Neural cell (in vitro differentiated cells): ENCODE measurements around the gene D2HGDH. TPM values are rescaled to one million over a fixed set of nuclear protein-coding genes. Genes with fewer than 3 reads are reported as not detected.

Experiments
- H2AFZ ChIP-seq: fragments of 200-600, 300-800 bp; sonication (generic), shearing (Covaris generic); 2 replicates; pipeline ENCODE4 v1.6.0; 2014; ENCODE audit warnings: low read depth, mild to moderate bottlenecking, antibody characterized with exemption, low read length, moderate library complexity
- H3F3A ChIP-seq: fragments of 200-600 bp; shearing (Covaris generic); 2 replicates; pipeline ENCODE4 v1.6.1; 2016; ENCODE audit warnings: mild to moderate bottlenecking, moderate library complexity, mixed read lengths, antibody characterized with exemption, low read length; ENCODE audit not compliant: insufficient read depth, poor library complexity, severe bottlenecking
- H3K27ac ChIP-seq: fragments of 200-600, 300-800 bp; sonication (generic), shearing (Covaris generic); 2 replicates; pipeline ENCODE4 v1.5.1; 2014; ENCODE audit warnings: mild to moderate bottlenecking, low read length, moderate library complexity
- H3K27me3 ChIP-seq: fragments of 300-800, 200-600 bp; sonication (generic), shearing (Covaris generic); 2 replicates; pipeline ENCODE4 v1.6.0; 2014; ENCODE audit warnings: mild to moderate bottlenecking, low read depth, low read length, moderate library complexity; ENCODE audit not compliant: insufficient read depth
- H3K36me3 ChIP-seq: fragments of 300-800, 200-600 bp; sonication (generic), shearing (Covaris generic); 2 replicates; pipeline ENCODE4 v1.5.1; 2014; ENCODE audit warnings: mild to moderate bottlenecking, antibody characterized with exemption, low read length, moderate library complexity; ENCODE audit not compliant: insufficient read depth
- H3K4me2 ChIP-seq: fragments of 300-800, 200-600 bp; sonication (generic), shearing (Covaris generic); 2 replicates; pipeline ENCODE4 v1.6.0; 2014; ENCODE audit warnings: mild to moderate bottlenecking, low read length
- H3K4me3 ChIP-seq: fragments of 300-800, 200-600 bp; sonication (generic), shearing (Covaris generic); 2 replicates; pipeline ENCODE4 v1.5.1; 2014; ENCODE audit warnings: mild to moderate bottlenecking, low read length, moderate library complexity
- H3K79me2 ChIP-seq: fragments of 200-600 bp; shearing (Covaris generic); replicated peaks from 2 replicates; pipeline ENCODE4 v1.6.0; 2014; ENCODE audit warnings: mild to moderate bottlenecking, low read length, moderate library complexity; ENCODE audit not compliant: insufficient read depth
- H3K9ac ChIP-seq: fragments of 300-800, 200-600 bp; sonication (generic), shearing (Covaris generic); 2 replicates; pipeline ENCODE4 v1.6.1; 2016; ENCODE audit warnings: mild to moderate bottlenecking, low read length, mixed read lengths
- H3K9me2 ChIP-seq: fragments of 200-600 bp; shearing (Covaris generic); 2 replicates; pipeline ENCODE4 v1.6.1; 2016; ENCODE audit warnings: mild to moderate bottlenecking, low read length, mixed read lengths; ENCODE audit not compliant: insufficient read depth
- H3K9me3 ChIP-seq: fragments of 200-600, 300-800 bp; sonication (generic), shearing (Covaris generic); 2 replicates; pipeline ENCODE4 v1.6.1; 2016; ENCODE audit warnings: mild to moderate bottlenecking, mixed run types, low read length, moderate library complexity, mixed read lengths
- H4K20me1 ChIP-seq: fragments of 200-600 bp; shearing (Covaris generic); 2 replicates; pipeline ENCODE4 v1.6.1; 2016; ENCODE audit warnings: mild to moderate bottlenecking, mixed run types; ENCODE audit not compliant: insufficient read depth
- CTCF ChIP-seq: fragments of 450-650 bp; IDR thresholded peaks from 2 replicates; pipeline ENCODE4 v1.5.1; 2014; ENCODE audit warnings: antibody characterized with exemption, mild to moderate bottlenecking, moderate library complexity; ENCODE audit not compliant: poor library complexity, severe bottlenecking
- EP300 ChIP-seq: fragments of 450-650 bp; conservative IDR thresholded peaks from 2 replicates; pipeline ENCODE4 v1.6.1; 2014; ENCODE audit warnings: antibody characterized with exemption, mild to moderate bottlenecking, moderate library complexity; ENCODE audit not compliant: poor library complexity, severe bottlenecking
- EZH2 ChIP-seq: fragments of 200-600, 300-800 bp; shearing (Covaris generic), sonication (generic); IDR thresholded peaks from 2 replicates; pipeline ENCODE4 v1.6.1; 2014; ENCODE audit warnings: antibody characterized with exemption, low read length, borderline replicate concordance, mild to moderate bottlenecking; ENCODE audit not compliant: insufficient read depth, poor library complexity, severe bottlenecking
- MXI1 ChIP-seq: fragments of 450-650 bp; conservative IDR thresholded peaks from 2 replicates; pipeline ENCODE4 v1.6.1; 2014; ENCODE audit warnings: antibody characterized with exemption, mild to moderate bottlenecking; ENCODE audit not compliant: poor library complexity, severe bottlenecking
- POLR2AphosphoS5 ChIP-seq: IDR thresholded peaks from 2 replicates; pipeline ENCODE4 v1.6.1; 2012
- RAD21 ChIP-seq: fragments of 450-650 bp; conservative IDR thresholded peaks from 2 replicates; pipeline ENCODE4 v1.6.1; 2014; ENCODE audit warnings: antibody characterized with exemption, mild to moderate bottlenecking, moderate library complexity
- SMC3 ChIP-seq: fragments of 450-650 bp; conservative IDR thresholded peaks from 2 replicates; pipeline ENCODE4 v1.6.1; 2014; ENCODE audit warnings: antibody characterized with exemption, mild to moderate bottlenecking, moderate library complexity; ENCODE audit not compliant: poor library complexity
- TAF1 ChIP-seq: IDR thresholded peaks from 2 replicates; pipeline ENCODE4 v1.6.1; 2012; ENCODE audit warnings: low read depth
- polyA plus RNA-seq: library from polyadenylated mRNA; depleted of rRNA; stranded (reverse); fragments of >200 nt; gene quantifications from 2 replicates; pipeline ENCODE4 v1.2.3, GENCODE V29; 2014
- TF ChIP-seq, protein P1 (sequence below): IDR thresholded peaks from 2 replicates; pipeline ENCODE4 v1.6.1; 2012; ENCODE audit warnings: borderline replicate concordance

Gene D2HGDH
- polyA plus RNA-seq, 1 donor from 2014 or later: 12.6 TPM

DNA sequence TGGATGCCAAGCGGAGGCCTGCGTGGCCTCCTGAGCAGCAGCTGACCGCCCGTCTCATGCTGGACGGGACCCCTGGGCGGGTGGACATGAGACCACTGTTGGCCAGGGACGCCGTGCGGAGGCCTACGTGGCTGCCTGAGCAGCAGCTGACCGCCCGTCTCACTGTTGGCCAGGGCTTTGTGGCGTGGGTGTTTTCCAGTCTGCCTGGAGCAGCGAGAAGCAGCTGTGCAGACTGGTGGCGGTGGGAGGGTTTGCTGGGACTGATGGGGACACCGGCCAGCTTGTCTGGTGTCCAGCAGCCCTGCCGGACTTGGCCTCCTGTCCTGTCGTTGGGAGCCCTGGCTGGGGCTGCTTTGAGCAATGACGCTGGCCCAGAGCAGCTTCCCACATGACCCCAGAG is 5.8 kb upstream of the D2HGDH start:
- no peaks in the 10 kb centered on the region for H3F3A ChIP-seq
- no peak overlapping the region for H2AFZ ChIP-seq
- H4K20me1 ChIP-seq: no peaks in the 10 kb centered on the region
- H3K9me3 ChIP-seq: no peaks in the 10 kb centered on the region
- no peak overlapping the region for H3K4me3 ChIP-seq
- no peaks in the 10 kb centered on the region for H3K36me3 ChIP-seq
- no peak overlapping the region for H3K27ac ChIP-seq
- no peak for TF ChIP-seq EZH2
- TF ChIP-seq TAF1: no peak
- no peak for TF ChIP-seq SMC3
- no peaks in the 10 kb centered on the region for H3K9me2 ChIP-seq
- H3K79me2 ChIP-seq: no peaks in the 10 kb centered on the region
- H3K27me3 ChIP-seq: no peaks in the 10 kb centered on the region
- no peak overlapping the region for H3K4me2 ChIP-seq
- H3K9ac ChIP-seq: no peak overlapping the region

DNA sequence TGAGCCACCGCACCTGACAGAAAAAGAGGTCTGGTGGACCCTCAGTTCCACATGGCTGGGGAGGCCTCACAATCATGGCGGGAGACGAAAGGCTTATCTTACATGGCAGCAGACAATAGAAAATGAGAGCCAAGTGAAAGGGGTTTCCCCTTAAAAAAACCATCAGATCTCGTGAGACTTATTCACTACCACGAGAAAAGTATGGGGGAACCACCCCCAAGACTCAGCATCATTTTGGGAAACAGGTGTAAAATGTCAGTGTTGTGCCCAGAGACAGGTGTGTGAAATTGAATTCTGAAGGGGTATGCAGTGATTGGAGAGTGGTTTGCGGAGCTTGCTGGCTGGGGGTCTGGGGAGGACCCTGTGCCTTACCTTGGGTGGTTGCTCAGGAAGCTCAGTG is 4.6 kb upstream of the D2HGDH start:
- no peaks in the 10 kb centered on the region for H3K9me3 ChIP-seq
- H3K36me3 ChIP-seq: no peaks in the 10 kb centered on the region
- no peak for TF ChIP-seq EP300
- TF ChIP-seq TAF1: no peak
- no peak for TF ChIP-seq SMC3
- TF ChIP-seq POLR2AphosphoS5: no peak
- TF ChIP-seq, protein P1, sequence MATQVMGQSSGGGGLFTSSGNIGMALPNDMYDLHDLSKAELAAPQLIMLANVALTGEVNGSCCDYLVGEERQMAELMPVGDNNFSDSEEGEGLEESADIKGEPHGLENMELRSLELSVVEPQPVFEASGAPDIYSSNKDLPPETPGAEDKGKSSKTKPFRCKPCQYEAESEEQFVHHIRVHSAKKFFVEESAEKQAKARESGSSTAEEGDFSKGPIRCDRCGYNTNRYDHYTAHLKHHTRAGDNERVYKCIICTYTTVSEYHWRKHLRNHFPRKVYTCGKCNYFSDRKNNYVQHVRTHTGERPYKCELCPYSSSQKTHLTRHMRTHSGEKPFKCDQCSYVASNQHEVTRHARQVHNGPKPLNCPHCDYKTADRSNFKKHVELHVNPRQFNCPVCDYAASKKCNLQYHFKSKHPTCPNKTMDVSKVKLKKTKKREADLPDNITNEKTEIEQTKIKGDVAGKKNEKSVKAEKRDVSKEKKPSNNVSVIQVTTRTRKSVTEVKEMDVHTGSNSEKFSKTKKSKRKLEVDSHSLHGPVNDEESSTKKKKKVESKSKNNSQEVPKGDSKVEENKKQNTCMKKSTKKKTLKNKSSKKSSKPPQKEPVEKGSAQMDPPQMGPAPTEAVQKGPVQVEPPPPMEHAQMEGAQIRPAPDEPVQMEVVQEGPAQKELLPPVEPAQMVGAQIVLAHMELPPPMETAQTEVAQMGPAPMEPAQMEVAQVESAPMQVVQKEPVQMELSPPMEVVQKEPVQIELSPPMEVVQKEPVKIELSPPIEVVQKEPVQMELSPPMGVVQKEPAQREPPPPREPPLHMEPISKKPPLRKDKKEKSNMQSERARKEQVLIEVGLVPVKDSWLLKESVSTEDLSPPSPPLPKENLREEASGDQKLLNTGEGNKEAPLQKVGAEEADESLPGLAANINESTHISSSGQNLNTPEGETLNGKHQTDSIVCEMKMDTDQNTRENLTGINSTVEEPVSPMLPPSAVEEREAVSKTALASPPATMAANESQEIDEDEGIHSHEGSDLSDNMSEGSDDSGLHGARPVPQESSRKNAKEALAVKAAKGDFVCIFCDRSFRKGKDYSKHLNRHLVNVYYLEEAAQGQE: no peak
- TF ChIP-seq EZH2: no peak
- no peak for TF ChIP-seq CTCF
- no peak for TF ChIP-seq MXI1
- TF ChIP-seq RAD21: no peak
- no peaks in the 10 kb centered on the region for H3K79me2 ChIP-seq
- no peaks in the 10 kb centered on the region for H4K20me1 ChIP-seq
- H3K9ac ChIP-seq: no peak overlapping the region
- H3K27me3 ChIP-seq: no peaks in the 10 kb centered on the region
- no peak overlapping the region for H2AFZ ChIP-seq
- H3K27ac ChIP-seq: no peak overlapping the region
- no peak overlapping the region for H3K4me2 ChIP-seq
- no peaks in the 10 kb centered on the region for H3K9me2 ChIP-seq
- no peaks in the 10 kb centered on the region for H3F3A ChIP-seq
- H3K4me3 ChIP-seq: no peak overlapping the region
